CD4-positive, alpha-beta T cell treated with Interleukin-15 for 4 hours (primary cell): ENCODE data around the gene EGFLAM.
"Not testable (repeated sequence)": the region's sequence is repeated elsewhere in the genome, so short reads cannot be mapped to it uniquely, and the experiment has no call there.

Experiments used
- DNase-seq: peaks from one replicate; pipeline ENCODE4 v3.0.0-alpha.2; 2020; ENCODE audit warnings: low spot score

The EGFLAM gene

DNA sequence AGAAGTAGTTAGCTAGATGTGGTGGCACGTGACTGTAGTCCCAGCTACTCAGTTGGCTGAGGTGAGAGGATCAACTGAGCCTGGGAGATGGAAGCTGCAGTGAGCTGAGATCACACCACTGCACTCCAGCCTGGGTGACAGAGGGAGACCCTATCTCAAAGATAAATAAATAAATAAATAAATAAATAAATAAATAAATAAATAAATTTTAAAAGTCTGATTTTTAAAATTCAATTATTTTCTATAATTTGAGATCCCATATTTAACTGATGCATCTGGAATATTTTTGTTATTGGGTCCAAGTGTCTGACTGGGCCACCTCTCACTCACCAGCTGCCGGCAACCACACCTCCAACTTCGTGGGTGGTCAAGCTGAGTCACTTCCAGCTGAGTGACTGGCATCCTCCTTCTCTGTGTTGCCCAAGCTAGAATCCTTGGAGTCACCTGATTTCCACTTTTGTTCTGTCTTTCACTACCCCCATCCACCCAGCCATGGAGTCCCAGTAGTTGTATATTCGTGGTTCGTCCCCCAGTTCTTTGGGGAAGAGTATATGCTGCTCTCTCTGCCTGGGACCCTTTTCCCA lies 70.9 kb downstream of the EGFLAM start:
- no peak for DNase-seq

DNA sequence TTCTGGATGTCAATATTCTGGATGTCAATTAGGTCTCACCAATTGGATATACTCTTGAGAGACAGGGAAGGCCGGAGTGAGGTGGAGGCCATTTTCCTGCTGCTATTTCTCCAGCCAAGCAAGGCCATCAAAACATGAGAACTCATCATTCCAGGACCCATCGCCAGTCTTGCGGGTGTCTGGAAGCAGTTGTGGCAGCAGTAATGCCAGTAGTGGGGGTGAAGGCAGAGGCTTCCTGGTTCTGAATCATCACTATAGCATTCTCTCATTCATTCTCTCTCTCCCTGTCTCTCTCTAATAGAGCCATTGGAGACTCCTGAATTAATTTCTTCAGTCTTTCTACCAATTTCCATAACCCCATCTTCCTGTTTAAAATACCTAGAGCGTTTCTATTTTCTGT lies 71.8 kb downstream of the EGFLAM start:
- DNase-seq, result no peak

DNA sequence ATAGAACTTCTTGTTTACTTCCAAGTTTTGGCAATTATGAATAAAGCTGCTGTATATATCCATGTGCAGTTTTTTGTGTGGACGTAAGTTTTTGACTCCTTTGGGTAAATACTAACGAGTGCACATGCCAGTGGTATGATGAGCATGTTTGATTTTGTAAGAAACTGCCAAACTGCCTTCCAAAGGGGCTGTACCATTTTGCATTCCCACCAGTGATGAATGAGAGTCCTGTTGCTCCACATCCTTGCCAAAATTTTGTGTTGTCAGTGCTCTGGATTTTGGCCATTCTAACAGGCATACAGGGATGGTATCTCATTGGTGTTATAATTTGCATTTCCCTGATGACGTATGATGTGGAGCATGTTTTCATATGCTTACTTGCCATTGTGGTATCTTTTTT lies 73.5 kb downstream of the EGFLAM start:
- no peak for DNase-seq

DNA sequence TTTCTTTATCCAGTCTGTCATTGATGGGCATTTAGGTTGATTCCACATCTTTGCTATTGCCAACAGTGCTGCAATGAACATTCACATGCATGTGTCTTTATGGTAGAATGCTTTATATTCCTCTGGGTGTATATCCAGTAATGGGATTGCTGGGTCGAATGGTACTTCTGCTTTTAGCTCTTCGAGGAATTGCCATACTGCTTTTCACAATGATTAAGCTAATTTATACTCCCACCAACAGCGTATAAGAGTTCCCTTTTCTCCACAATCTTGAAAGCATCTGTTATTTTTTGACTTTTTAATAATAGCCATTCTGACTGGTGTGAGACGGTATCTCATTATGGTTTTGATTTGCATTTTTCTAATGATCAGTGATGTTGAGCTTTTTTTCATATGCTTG lies 74.8 kb downstream of the EGFLAM start:
- DNase-seq, result not testable (repeated sequence)

DNA sequence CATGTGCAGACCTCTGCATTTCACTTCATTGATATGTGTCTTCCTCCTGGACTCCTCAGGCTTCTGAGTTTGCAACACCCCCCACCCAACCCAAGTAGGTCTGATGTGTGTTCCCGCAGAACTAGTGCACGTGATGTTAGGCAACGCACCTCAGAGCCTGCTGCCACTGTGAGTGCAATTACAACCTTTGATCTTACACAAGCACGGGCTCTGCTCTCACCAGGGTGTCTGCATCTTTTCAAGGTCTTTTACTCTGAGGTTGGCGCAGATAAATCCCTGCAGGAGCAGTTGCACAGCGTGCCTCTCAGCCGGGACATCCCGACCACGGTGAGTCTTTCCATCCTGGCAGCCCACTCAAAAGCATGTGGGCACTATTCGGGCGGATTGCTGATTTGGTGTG lies 80.1 kb downstream of the EGFLAM start:
- DNase-seq, result no peak

DNA sequence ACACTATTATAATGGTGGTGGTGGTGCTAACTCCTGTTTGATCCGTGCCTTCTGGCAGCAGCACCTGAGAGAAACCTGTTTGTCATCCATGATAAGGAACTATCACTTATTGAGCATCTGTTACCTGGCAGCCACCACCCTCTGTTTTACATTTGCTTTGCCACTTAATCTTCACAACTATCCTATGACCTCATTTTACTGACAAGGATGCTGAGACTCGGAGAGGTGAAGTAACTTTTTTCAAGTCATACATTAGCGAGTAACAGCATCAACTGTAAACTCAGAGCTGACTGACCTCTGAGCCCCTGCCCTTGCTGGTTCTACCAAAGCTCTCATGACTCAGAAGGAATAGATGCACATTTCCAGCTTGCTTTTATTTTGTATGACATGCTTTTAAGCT lies 81.1 kb downstream of the EGFLAM start:
- DNase-seq, result no peak

DNA sequence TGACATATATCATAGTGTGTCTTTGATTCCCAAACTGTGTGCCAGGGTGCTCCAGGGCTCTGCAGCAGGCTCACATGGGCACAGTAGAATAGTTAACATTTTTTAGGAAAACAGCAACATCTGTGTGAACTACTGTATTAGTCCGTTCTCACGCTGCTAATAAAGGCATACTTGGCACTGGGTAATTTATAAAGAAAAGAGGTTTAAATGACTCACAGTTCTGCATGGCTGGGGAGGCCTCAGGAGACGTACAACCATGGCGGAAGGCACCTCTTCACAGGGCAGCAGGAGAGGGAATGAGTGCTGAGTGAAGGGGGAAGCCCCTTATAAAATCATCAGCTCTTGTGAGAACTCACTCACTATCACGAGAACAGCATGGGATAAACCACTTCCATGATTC lies 82.7 kb downstream of the EGFLAM start:
- no peak for DNase-seq

DNA sequence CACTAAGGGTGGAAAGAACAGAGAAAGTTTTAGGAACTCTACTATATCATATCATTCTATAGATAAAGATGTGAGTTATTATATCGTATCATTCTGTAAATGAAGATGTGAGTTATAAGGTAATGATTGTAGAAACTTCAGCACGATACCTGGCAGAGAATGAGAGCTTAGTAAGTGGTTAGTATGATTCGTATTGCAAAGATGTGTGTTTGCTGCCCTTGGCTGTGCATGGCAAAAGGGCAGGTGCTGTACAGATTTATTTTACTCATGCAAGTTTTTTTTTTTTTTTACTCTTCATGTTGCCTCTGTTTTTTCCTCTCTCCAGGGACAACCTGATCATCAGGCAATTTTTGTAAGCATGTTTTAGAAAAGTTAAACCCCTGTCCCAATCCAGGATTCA lies 83.3 kb downstream of the EGFLAM start:
- DNase-seq, result no peak

DNA sequence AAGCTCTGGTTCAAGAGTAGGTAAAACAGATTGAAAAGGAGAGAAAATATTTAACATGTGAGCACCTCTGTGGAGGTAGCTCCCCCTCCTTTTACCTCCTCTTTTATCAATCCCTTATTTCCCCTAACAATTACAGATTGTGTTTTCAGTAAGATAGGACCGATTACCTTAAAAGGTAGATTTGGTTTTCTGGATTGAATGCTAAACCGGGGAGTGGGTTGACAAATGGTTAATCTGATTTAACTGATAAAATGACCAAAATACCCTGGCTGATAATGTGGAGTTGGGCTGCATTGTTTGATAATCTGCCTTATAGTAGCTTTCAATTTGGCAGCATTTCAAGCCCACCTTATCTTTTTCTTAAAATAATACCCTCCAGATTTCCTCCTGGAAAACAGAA lies 83.9 kb downstream of the EGFLAM start:
- DNase-seq, result no peak

DNA sequence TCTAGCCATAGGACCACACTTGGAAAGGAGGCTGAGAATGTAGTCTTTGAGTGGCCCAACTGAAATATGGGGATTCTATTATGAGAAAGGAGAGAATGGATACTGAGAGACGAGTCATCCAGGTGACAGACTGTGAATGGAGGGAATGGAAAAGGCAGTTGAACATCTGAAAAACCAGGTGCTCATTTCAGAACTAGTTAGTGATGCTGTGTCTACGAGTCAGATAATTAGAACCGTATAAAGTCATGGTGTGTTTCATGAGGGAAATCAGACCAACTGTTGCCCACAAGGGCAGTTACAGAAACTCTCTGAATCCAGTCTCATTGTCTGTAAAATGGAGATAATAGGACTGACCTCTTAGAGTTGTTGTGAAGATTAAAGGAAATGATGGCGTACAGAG lies 86.5 kb downstream of the EGFLAM start:
- DNase-seq, result no peak

DNA sequence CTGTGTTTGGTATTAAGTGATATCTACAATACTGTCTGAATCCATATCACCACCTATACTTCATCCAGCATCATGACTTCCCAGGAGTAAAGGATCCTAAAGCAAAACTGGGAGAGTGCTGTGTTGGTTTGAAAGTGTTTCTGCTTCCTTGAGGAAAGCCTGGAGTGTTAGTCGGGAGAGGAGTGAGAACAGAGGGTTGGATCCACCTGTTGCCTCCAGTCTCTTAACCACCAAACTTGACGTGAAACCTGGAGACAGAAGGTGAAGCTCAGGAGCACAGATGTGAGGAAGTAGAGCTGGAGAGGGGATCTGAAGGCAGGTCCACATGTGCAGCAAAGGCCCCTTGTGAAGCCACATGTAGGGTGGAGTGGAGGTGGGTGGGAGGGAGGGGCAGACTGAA lies 88.2 kb downstream of the EGFLAM start:
- no peak for DNase-seq

DNA sequence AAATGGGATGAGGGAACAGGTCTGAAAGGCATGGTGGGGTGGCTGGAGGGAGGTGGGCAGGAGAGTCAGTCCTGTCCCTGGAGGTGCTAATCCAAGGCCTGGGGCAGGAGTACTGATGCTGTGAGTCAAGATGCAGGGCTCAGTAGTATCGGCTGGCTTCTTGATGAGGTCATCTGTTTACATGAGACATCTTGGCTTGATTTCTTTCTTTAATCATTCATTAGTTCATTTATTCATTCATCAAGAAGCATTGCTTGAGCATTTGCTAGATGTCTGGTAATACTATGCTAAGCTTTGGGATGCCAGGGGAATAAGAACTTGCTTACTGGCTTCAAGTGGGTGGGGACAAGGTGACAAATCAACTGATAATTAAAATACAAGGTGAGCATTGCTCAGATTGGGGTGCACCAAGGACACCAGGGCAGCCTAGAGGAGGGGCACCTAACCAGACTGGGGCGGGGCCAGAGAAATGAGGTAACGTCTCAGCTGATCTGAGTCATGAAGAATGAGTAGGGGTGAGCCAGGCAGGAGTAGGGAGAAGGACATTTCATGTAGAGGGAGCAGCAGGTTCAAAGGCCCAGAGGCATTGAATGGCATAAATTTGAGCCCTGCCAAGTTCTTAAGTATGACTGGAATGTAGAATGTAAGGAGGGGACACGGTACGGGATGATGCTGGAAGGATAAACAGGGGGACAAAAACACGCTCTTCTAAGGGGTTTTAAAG lies 88.8 kb downstream of the EGFLAM start:
- no peak for DNase-seq

DNA sequence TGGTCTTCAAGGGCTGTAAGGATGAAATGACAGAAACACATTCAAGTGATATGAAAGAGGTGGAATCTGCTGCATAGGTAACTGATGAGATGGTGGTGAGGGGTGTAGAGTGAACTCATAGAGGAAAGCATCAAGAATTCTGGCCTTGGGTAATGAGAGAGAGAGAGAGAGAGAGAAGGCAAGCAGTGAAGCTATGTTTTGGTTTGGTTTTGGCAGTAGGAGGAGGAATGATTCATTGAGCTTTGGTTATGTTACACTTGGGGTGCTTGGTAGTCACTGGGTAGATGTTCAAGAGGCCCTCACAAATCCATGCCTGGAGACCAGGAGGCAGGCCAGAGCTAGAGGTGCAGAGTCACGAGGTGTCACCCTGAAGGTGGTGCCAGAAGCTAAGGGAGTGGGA lies 89.5 kb downstream of the EGFLAM start:
- DNase-seq, result no peak

DNA sequence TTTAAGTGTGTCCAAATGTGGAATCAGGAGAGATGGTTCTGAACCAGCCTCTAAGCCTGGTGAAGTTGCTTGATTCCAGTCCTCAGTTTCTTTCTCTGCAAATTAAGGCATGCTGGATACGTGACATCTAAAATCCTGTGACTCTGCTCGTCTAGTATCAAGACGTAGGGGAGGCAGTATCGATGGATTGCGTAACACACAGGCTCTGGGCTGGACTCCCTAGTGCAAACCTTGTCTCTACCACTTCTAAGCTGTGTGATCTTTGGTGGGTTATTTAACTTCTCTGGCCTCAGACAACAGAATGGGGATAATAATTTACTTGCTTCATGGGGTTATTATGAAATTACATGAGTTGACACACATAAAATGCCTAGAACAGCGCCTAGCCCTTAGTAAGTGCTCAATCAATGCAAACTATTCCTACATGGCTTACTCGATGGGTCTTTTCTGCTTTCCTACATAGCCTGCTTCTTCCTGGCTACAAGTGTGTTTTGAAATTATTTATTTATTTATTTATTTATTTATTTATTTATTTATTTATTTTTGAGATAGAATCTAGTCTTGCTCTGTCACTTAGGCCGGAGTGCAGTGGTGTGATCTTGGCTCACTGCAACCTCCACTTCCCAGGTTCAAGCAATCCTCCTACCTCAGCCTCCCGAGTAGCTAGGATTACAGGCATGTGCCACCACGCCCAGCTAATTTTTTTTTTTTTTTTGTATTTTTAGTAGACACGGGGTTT lies 102.1 kb downstream of the EGFLAM start:
- DNase-seq, result no peak

DNA sequence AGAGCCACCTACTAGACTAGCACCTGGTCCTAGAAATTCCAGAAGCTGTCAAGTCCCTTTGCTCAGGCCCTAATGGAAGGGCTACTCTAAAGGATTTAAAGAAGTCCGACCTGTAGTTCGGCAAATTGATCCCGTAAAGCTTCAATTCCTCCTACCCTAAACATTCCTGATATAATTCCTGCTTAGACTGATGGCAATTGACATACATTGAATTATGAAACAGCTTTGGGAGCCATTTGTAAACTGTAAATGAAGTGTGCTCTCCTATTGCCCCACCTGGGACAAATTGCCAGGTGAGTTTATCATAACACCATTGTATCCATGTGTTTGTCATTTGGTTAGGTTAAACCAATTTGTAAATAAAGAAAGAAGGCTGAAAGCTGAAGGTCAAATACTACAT lies 104.4 kb downstream of the EGFLAM start:
- DNase-seq, result no peak

DNA sequence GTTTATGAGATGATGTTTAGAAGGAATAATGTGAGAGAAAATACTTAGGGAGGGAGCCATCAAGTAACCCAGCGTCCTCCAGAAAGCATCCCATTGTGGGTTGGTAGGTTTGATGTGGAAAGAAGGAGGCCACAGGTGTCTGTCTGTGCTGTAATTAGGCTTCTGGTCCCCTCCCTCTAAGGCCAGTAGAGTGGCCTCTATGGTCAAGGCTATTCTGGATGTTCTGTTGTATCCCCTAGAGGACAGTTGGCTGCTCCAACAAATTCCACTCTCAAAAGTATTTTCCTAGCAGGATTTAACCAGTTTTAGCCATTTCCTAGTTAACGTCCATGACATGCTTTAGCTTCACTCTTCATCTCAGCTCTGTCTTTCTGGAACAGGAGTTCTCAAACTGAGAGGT lies 106.5 kb downstream of the EGFLAM start:
- no peak for DNase-seq

DNA sequence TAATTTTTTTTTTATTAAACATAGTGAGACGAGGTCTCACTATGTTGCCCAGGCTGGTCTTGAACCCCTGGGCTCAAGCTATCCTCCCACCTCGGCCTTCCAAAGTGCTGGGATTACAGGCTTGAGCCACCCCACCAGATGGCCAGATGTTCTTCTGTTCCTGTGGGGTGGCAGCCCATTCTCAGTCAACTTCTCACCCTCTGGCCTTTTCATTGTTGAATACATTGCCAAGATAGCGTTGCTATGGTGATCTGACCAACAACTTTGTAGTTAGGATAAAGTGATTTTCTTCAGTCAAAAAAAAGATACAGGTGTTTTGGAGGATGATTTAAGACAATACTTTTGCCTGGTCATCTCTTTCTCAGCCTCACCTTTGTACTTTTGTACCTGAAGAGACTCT lies 109.1 kb downstream of the EGFLAM start:
- no peak for DNase-seq

DNA sequence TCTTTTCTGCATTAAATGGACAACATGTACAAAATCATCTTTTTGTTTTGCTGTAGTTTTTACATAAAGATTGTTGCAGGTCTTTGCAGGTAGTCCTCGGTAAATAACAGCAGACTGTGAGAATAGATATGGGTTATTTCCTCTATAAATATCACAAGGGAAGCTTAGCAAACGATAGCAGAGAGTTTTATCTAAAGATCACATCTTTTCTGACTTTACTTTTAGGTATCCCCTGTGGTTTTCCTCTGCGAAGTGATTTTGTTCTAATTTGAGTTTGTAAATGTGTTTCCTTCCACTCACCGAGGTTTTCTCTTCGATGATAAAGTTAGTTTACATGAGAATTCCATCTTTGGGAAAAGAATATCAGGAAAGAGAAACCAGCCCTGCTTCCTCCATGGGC lies 109.6 kb downstream of the EGFLAM start:
- no peak for DNase-seq

DNA sequence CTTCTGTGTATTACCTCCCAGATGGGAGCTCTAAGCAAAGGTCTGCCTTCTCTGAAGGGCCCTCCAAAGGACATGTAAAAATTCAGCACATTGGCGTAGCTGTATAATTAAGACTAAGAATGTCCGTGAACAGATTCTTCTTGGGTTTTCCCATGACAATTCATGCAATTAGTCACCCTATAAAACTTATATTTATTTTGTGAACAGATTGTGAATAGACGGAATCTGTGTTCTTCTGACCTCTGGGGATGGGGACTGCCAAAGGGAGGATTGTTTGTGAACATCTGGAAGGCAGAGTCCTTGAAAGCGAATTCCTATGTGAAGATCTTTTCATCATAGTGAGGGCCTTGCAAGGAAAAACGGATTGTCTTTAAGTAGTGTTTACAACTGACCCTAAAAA lies 111.3 kb downstream of the EGFLAM start:
- DNase-seq, result no peak

DNA sequence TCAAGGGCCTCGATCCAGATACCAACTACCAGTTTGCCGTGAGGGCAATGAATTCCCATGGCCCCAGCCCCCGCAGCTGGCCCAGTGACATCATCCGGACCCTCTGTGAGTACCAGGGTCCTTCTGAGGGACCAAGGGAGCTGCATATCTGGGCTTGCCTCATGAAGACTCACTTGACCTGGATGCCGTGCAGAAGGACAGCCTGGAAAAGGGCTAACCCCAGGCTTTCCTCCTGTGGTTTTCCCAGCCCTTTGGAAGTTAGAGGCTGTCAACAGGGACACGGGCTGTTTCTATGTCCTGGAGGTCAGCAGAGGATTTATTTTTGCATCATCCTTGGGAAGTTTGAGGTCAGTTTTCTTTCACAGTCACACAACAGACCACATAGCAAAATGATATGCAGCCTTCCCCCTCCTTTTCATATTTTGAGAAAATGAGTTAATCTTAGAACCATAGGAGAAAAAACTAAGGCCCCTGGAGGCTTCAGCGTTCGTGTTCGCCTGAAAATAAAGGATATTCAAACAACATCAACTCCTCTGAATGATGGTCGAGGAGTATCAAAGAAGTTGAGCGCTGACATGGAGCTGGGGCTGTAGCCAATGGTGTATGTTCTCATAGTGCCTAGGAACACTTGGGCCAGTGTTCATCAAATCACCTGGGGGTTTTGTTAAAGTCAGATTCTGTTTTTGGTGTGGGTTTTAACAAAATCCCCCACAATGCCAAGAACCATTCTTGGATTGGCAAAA lies 112.2 kb downstream of the EGFLAM start:
- DNase-seq, result no peak

DNA sequence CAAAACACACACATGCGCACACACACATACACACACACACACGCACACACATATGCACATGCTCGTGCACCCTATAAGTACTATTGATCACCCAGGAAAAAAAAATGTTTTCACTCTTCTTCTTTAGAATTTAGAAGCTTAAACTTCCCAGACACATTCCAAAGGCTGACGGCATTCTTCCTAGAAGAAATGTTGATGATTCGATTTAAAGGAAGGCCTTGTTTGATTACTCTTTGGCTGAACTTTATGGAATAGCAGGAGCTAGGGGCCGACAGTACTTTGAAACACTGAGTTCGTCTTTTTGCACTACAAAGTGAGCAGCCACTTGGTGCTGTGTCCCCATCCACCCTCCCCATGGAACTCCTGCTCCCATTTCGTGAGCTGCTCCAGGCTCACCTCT lies 113.2 kb downstream of the EGFLAM start:
- DNase-seq, result no peak

DNA sequence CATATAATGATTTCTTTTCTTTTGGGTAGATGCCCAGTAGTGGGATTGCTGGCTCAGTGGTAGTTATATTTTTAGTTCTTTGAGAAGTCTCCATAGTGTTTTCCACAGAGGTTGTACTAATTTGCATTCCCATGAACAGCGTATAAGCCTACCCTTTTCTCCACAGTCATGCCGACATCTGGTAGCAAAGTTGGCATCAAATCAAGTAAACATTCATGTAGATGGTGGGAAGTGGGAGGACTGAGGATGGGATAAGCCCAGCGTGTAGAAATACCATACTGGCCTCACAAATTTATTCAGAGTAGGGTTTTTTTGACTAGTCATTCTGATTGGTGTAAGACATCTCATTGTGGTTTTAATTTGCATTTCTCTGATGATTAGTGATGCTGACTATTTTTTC lies 115.4 kb downstream of the EGFLAM start:
- no peak for DNase-seq

DNA sequence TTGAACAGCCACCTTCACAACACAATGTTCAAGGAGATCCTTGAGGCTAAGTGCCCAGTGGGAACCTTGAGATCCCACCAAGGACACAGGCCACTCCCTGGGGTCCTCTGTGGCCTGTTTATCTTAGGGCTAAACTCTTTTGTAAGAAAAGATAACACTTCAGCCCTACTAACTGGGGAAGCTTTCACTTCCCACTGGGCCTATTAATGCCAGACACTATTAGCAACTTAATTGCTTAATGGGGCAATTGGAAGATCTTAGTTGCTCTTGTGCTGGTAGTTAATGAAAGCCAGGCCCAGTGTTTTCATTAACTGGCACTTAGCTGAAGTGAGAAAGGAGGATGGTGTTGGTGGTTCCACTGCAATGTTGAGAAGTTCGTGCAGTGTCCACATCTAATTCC lies 117.1 kb downstream of the EGFLAM start:
- DNase-seq, result no peak
